ENCODE data around the gene PLA1A.

Gene PLA1A

DNA sequence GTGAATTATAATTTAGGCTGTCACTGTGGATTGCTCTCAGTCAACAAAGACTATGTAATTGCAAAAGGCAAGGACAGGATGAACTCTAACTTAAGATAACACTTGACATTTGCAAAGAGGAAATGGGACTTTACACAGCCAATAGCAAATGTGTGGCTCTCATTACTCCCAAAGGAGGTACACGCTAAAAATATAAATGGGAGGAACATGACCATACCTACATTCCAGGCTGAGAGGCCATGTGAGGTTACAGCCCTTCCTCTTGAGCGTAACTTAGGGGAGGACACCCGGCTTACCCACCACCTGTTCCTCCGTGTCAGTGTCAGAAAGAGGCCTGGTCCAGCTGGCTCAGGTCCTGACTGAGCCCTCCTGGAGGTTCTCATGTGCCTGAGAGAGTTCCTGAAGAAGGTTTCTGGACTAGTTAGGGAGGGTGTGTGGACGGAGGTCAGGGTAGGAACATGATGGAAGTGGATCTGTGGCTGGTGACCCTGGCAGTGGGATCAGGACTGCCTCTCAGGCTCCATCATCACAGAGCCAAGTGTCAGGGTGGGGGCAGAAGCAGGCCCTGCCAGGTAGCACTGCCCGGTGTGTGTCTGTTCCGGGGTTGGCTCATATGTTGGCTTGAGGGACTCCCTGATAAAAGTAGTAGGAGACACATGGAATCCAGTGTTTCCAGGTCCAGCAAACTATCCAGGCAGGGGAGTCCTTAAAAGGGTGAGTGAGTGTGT is 54.8 kb downstream of the PLA1A start:
- Histone ChIP-seq H2AFZ (ENCODE audit: low read depth) (no peak overlapping the region), H3K27me3 (ENCODE audit: insufficient read depth, low read depth) (no peaks in the 10 kb centered on the region), H3K9ac (no peak overlapping the region), H3K4me3 (IDR thresholded peaks at IDR 0.05; ENCODE audit: insufficient read depth, low read depth, low read length) (no peak overlapping the region), H4K20me1 (ENCODE audit: insufficient read depth) (no peaks in the 10 kb centered on the region), H3K4me1 (ENCODE audit: low read depth, poor library complexity, severe bottlenecking) (peaks cover 14% of the 10 kb centered on the region), H3K4me2 (no peak overlapping the region), H3K27ac (no peak overlapping the region), H3K36me3 (ENCODE audit: insufficient read depth) (no peaks in the 10 kb centered on the region), H3K79me2 (ENCODE audit: insufficient read depth, low read depth) (no peaks in the 10 kb centered on the region)
- TF ChIP-seq, protein P1, sequence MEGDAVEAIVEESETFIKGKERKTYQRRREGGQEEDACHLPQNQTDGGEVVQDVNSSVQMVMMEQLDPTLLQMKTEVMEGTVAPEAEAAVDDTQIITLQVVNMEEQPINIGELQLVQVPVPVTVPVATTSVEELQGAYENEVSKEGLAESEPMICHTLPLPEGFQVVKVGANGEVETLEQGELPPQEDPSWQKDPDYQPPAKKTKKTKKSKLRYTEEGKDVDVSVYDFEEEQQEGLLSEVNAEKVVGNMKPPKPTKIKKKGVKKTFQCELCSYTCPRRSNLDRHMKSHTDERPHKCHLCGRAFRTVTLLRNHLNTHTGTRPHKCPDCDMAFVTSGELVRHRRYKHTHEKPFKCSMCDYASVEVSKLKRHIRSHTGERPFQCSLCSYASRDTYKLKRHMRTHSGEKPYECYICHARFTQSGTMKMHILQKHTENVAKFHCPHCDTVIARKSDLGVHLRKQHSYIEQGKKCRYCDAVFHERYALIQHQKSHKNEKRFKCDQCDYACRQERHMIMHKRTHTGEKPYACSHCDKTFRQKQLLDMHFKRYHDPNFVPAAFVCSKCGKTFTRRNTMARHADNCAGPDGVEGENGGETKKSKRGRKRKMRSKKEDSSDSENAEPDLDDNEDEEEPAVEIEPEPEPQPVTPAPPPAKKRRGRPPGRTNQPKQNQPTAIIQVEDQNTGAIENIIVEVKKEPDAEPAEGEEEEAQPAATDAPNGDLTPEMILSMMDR (conservative IDR thresholded peaks at IDR 0.05; ENCODE audit: low read depth, low read length): no peak

DNA sequence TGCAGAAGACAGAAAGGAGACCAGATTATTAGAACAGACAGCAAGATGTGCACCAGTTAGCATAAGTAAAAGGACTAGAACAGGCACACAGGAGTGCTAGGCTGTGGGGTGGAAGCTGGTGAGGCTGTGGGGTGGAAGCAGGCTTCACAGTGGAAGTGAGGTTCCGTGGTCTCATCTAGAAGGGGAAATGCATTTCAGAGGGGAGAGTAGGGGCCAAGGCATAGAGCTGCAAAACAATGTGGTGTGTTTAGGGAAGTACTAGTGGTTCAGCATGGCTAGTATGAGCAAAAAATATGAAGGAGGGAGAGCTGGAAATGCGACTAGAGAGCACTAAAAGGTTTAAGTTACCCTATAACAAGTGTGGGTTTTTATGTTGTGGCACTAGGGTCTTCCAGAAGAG is 56.2 kb downstream of the PLA1A start:
- no peak overlapping the region for H3K4me2 ChIP-seq
- no peaks in the 10 kb centered on the region for H3K36me3 ChIP-seq (ENCODE audit: insufficient read depth)
- peaks cover 14% of the 10 kb centered on the region for H3K4me1 ChIP-seq (ENCODE audit: low read depth, poor library complexity, severe bottlenecking)
- no peaks in the 10 kb centered on the region for H4K20me1 ChIP-seq (ENCODE audit: insufficient read depth)
- TF ChIP-seq, protein P1 (conservative IDR thresholded peaks at IDR 0.05; ENCODE audit: low read depth, low read length): no peak
- H3K79me2 ChIP-seq (ENCODE audit: insufficient read depth, low read depth): no peaks in the 10 kb centered on the region
- H3K9ac ChIP-seq: no peak overlapping the region
- no peaks in the 10 kb centered on the region for H3K27me3 ChIP-seq (ENCODE audit: insufficient read depth, low read depth)
- H2AFZ ChIP-seq (ENCODE audit: low read depth): no peak overlapping the region
- H3K27ac ChIP-seq: no peak overlapping the region
- no peak overlapping the region for H3K4me3 ChIP-seq (IDR thresholded peaks at IDR 0.05; ENCODE audit: insufficient read depth, low read depth, low read length)

DNA sequence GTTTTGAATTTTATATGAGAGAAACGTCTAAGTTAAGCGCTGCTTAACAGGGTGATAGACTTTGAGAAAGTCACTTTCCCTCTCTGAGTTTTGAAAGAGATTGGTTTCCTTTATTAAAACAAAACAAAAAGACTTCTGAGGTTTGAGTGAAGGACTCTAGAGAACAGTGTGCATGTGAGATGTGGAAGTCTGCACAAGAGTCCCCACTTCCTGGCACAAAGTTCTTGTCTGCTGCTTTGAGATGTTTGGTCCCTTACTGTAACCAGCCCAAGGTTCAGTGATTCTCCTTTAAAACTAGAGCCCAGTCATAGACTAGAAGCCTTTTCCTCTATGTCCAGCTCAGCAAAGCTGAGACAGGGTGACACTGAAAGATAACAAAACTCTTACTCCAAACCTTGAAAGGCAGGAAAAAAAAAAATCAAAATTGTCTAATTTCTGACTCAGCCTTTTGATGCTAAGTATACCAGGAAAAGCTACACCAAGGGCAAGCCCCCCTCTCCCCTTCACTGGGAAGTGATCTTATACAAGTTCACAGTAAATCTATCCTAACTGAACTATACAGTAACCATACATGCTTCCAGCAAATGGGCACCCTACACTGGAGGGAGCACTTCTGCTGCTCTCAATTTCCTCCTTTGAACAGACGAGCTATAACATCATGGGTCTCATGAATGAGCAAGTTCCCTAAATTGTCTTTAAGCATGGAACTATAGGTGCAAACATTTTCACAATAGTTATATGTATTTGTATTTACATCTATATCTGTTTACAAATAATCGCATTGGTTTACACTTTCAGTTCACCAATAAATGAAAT is 60.4 kb downstream of the PLA1A start:
- Histone ChIP-seq H3K4me3 (IDR thresholded peaks at IDR 0.05; ENCODE audit: insufficient read depth, low read depth, low read length) (no peak overlapping the region), H3K36me3 (ENCODE audit: insufficient read depth) (no peaks in the 10 kb centered on the region), H3K79me2 (ENCODE audit: insufficient read depth, low read depth) (no peaks in the 10 kb centered on the region), H3K27me3 (ENCODE audit: insufficient read depth, low read depth) (no peaks in the 10 kb centered on the region), H3K4me2 (no peak overlapping the region), H3K4me1 (ENCODE audit: low read depth, poor library complexity, severe bottlenecking) (peaks cover 8% of the 10 kb centered on the region), H3K27ac (no peak overlapping the region), H2AFZ (ENCODE audit: low read depth) (no peak overlapping the region), H4K20me1 (ENCODE audit: insufficient read depth) (no peaks in the 10 kb centered on the region), H3K9ac (no peak overlapping the region)
- TF ChIP-seq, protein P1 (conservative IDR thresholded peaks at IDR 0.05; ENCODE audit: low read depth, low read length): no peak

DNA sequence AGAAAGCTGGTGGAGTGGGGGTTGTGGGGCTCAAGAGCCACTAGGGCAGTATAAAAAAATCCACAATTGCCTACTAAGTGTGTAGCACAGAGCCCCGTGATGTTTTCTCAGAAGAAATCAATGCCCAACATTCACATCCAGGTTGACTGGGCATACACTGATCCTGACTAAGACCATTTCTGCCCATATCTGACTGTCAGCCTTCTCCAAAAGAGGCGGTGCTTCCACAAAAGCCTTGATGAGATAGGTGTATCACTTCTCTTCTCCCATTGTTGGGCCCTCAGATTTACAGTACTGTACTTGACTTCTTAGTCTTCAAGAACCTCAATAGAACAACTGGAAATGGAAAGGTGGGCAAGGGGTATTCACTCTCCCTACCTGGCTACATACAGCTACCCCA is 61.3 kb downstream of the PLA1A start:
- Histone ChIP-seq H3K36me3 (ENCODE audit: insufficient read depth) (no peaks in the 10 kb centered on the region), H3K27me3 (ENCODE audit: insufficient read depth, low read depth) (no peaks in the 10 kb centered on the region), H3K9ac (no peak overlapping the region), H3K4me3 (IDR thresholded peaks at IDR 0.05; ENCODE audit: insufficient read depth, low read depth, low read length) (no peak overlapping the region), H3K79me2 (ENCODE audit: insufficient read depth, low read depth) (no peaks in the 10 kb centered on the region), H3K27ac (no peak overlapping the region), H3K4me1 (ENCODE audit: low read depth, poor library complexity, severe bottlenecking) (peaks cover 10% of the 10 kb centered on the region), H2AFZ (ENCODE audit: low read depth) (no peak overlapping the region), H3K4me2 (no peak overlapping the region), H4K20me1 (ENCODE audit: insufficient read depth) (no peaks in the 10 kb centered on the region)
- TF ChIP-seq, protein P1 (conservative IDR thresholded peaks at IDR 0.05; ENCODE audit: low read depth, low read length): no peak
